ENCODE data around the gene NAA40.

Gene NAA40

GRCh38 chr11:63993100-63993499 lies 54.3 kb downstream of the NAA40 start:
- no peak for DNase-seq

- DNase-seq = no peak
Observed at GRCh38 chr11:63993993-63994392, 55.2 kb downstream of the NAA40 start.

- DNase-seq = no peak
Observed at GRCh38 chr11:63996512-63996911, 57.7 kb downstream of the NAA40 start.

- no peak for DNase-seq
Observed at GRCh38 chr11:63997104-63997700, 58.4 kb downstream of the NAA40 start.

GRCh38 chr11:63997801-63998337 lies 59.1 kb downstream of the NAA40 start:
- no peak for DNase-seq

- peak; percentile 84 for DNase-seq
Observed at GRCh38 chr11:63998558-63999348, 60.0 kb downstream of the NAA40 start.

- peak; percentile 92 for DNase-seq
Observed at GRCh38 chr11:63999349-64000025, 60.7 kb downstream of the NAA40 start.

- DNase-seq = peak; percentile 11
Observed at GRCh38 chr11:64000026-64000739, 61.4 kb downstream of the NAA40 start.

GRCh38 chr11:64000740-64001483 lies 62.1 kb downstream of the NAA40 start:
- no peak for DNase-seq

- DNase-seq = no peak
Observed at GRCh38 chr11:64001484-64002420, 63.0 kb downstream of the NAA40 start.

- DNase-seq = no peak
Observed at GRCh38 chr11:64003807-64004589, 65.2 kb downstream of the NAA40 start.

- no peak for DNase-seq
Observed at GRCh38 chr11:64004590-64004984, 65.8 kb downstream of the NAA40 start.

GRCh38 chr11:64005691-64006090 lies 66.9 kb downstream of the NAA40 start:
- no peak for DNase-seq

GRCh38 chr11:64006398-64006797 lies 67.6 kb downstream of the NAA40 start:
- peak; percentile 22 for DNase-seq

Measured in NCI-H1105 treated with DMSO at 0.1 percent for 48 hours (cell line).